LNCaP clone FGC (cell line): ENCODE results near the gene ZCCHC7.
A peak's percentile ranks its signal among the peaks of the same experiment; 100 is the strongest.
"Not testable (repeated sequence)": the region's sequence is repeated elsewhere in the genome, so short reads cannot be mapped to it uniquely, and the experiment has no call there.

Experiments
- DNase-seq: peaks from one replicate; pipeline ENCODE4 v3.0.0-alpha.2; 2011; ENCODE audit warnings: low read depth
- H3K4me3 ChIP-seq: 2 replicates; pipeline ENCODE4 v1.5.1; 2011; ENCODE audit warnings: mild to moderate bottlenecking, low read depth, low read length, control low read depth
- TF ChIP-seq, protein P1 (sequence below): IDR thresholded peaks from 2 replicates; pipeline ENCODE4 v1.5.1; 2012; ENCODE audit warnings: mild to moderate bottlenecking; ENCODE audit not compliant: control insufficient read depth, insufficient read depth; ENCODE audit errors: extremely low read depth

Gene ZCCHC7

DNA sequence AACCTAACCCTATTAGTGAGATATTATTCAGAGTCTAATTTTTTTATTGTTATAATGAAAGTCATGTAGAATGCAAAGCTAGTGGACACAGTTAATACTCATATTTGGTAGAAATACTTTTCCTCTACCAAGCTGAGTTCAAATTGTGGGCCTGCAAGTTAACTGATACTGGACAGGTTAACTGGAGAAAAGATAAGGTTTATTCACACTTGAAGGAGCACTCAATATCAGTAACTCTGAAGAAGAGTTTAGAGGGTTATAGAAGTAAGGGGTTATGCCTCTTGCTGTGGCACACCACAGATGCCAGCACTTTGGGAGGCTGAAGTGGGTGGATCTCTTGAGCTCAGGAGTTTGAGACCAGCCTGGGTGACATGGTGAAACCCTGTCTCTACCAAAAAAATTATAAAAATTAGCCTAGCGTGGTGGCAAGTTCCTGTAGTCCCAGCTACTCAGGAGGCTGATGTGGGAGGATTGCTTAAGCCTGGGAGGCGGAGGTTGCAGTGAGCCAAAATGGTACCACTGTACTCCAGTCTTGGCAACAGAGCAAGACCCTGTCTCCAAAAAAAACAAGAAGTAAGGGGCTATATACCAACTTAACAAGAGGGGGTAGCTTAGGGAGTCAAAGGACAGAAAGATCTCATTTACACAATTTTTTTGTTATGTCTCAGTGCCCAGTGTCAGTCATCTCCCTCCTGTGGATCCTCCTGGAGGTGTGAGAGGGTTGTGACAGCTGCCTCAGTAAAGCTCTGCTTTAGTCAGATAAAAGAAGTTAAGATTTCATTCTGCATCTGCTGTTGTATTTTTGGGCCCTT lies 180.9 kb downstream of the ZCCHC7 start:
- TF ChIP-seq, protein P1, sequence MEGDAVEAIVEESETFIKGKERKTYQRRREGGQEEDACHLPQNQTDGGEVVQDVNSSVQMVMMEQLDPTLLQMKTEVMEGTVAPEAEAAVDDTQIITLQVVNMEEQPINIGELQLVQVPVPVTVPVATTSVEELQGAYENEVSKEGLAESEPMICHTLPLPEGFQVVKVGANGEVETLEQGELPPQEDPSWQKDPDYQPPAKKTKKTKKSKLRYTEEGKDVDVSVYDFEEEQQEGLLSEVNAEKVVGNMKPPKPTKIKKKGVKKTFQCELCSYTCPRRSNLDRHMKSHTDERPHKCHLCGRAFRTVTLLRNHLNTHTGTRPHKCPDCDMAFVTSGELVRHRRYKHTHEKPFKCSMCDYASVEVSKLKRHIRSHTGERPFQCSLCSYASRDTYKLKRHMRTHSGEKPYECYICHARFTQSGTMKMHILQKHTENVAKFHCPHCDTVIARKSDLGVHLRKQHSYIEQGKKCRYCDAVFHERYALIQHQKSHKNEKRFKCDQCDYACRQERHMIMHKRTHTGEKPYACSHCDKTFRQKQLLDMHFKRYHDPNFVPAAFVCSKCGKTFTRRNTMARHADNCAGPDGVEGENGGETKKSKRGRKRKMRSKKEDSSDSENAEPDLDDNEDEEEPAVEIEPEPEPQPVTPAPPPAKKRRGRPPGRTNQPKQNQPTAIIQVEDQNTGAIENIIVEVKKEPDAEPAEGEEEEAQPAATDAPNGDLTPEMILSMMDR: no peak
- H3K4me3 ChIP-seq: no peak overlapping the region
- DNase-seq: no peak

DNA sequence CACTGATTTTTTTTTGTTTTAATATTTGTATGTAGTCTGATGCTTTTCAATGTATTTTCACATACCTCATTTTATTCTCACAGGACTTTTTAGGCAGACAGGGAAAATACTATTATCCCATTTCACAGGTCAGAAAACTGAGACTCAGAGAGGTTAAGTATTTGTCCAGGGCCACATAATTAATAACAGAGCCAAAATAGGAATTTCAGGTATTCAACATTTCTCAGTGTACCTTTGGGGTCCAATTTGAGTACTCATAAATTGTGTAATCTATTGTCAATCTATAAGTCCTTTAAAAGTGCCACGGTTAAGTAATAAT lies 181.4 kb downstream of the ZCCHC7 start:
- TF ChIP-seq, protein P1: no peak
- no peak for DNase-seq
- H3K4me3 ChIP-seq: no peak overlapping the region

DNA sequence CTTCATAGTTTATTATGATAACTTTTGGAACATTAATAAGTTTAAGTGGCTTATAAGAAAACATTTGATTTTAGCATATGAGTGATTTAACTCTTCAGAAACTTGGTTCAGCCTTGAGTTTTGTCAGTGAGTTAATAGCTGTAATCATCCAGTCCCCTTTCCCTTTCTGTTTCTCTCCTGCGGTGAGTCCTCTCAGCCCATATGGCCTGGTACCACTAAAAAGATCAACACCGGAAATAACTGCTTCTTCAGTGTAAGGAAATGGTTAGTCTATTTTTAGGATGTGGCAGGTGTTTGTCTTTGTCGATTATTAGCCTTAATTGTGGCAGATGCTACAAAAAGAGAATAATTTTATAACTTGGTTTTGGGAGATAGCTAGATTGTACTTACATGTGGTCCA lies 181.9 kb downstream of the ZCCHC7 start:
- DNase-seq: no peak
- no peak overlapping the region for H3K4me3 ChIP-seq
- TF ChIP-seq, protein P1: no peak

DNA sequence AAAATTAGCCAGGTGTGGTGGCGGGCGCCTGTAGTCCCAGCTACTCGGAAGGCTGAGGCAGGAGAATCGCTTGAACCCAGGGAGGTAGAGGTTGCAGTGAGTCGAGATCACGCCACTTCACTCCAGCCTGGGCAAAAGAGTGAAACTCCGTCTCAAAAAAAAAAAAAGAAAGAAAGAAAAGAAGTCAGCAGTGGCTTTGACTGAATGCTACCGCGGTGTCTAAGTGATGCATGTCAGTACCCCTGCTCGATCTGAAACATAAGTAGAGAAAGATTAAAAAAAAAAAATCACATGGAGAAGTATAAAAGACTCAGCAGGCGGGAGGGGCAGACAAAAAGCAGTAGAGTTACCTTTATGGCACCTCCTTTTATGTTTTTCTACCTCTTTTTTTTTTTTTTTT lies 182.9 kb downstream of the ZCCHC7 start:
- not testable (repeated sequence) for H3K4me3 ChIP-seq, DNase-seq

DNA sequence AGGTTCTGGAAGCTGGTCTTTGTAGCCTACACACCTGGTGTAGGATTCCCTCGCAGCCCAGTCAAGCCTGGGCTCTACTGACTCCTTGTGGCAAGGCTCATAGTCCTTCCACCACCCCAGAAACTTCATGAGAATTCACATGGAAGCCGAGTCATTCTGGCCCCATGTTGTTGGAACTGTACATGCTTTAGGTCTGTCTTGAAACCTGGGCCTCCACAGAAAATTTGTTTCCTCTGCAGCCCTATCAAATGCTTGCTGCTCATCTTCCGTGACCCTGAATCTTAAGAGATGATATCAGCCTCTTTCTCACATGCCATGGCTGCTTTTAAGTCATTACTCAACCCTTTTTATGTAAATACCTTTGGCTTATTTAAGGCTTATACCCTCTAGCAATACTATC lies 188.8 kb downstream of the ZCCHC7 start:
- no peak for DNase-seq

DNA sequence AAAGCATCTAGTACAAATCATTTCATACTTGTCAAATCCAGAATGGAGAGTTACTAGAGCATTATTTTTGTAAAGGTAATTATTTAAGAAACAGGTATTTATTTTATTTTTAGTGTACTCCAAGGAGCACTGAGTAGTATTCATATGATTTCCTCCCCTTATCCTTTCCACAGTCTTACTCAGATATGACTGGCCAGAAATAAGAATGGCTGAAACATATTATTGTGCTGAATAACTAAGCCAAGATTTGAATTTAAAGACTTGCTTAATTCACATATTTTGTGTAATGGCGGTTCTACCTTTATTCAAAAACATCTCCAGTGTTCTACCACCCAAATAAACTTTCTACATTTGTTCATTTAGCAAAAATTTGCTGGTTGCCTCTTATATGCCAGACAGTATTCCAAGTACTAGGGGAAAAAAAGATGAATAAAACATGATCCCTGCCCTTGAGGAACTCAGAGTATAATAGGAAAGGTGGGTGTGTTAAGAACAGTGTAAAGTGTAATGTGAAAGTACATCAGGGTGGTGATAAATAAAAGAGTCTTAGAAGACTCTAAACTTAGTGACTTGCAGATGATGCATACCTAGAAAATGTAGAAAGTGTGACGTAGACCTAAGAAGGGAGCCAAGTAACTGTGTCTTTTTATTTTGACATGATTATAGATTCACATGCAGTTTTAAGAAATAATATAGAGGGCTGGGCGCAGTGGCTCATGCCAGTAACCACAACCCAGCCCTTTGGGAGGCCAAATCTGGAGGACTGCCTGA lies 191.7 kb downstream of the ZCCHC7 start:
- DNase-seq: no peak
- no peak overlapping the region for H3K4me3 ChIP-seq
- TF ChIP-seq, protein P1: no peak

More for the DNA sequence above, 188.8 kb downstream of the ZCCHC7 start:
- H3K4me3 ChIP-seq: no peak overlapping the region
- TF ChIP-seq, protein P1: peak; percentile 37

DNA sequence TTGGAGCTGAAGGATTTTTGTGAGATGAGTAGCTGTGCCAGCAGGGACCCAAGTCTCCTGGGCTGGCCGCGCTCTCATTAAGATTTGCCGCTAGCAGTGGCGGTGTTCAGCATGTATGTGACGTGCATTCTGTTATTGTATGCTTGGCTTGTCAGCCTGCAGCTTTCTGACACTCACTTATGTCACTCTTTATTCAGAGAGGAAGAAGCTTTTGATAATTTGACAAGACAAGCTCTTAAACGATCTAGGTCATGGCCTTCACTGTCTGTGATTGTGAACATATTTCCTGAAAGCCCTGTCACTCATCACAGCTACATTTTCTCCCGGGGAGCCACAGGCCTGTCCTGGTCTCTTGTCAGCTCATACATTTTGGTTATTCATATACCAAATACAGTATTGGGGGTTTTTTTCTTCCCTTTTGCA lies 203.9 kb downstream of the ZCCHC7 start:
- no peak for DNase-seq
- no peak overlapping the region for H3K4me3 ChIP-seq
- TF ChIP-seq, protein P1: no peak
